ENCODE results near the gene HOMER3.
"Not testable (repeated sequence)": the region's sequence is repeated elsewhere in the genome, so short reads cannot be mapped to it uniquely, and the experiment has no call there.

HOMER3 gene

DNA sequence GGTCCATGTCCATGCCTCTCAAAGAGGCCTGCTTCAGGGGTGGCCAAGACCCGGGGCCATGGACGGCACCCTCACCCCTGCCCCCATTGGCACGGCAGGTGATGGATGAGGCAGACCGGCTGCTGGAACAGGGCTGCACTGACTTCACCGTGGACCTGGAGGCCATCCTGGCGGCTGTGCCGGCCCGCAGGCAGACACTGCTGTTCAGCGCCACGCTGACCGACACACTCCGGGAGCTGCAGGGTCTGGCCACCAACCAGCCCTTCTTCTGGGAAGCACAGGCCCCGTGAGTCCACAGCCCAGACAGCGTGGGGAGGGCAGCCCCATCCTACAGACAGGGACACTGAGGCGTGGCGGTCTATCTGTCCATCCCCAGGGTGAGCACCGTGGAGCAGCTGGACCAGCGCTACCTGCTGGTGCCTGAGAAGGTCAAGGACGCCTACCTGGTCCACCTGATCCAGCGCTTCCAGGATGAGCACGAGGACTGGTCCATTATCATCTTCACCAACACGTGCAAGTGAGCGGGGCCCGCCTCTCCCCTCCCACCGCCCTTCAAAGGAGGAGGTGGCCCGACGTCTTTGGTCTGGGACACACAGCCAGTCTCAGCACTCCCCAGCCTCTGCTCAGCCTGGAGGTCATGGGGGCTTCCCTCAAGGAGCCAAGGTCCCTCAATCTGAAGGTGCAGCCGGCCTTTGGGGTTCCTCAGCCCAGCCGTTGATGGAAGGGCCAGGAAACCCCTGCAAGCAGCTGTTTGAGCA, 18.6 kb downstream of the HOMER3 start:
- no peak for DNase-seq

DNA sequence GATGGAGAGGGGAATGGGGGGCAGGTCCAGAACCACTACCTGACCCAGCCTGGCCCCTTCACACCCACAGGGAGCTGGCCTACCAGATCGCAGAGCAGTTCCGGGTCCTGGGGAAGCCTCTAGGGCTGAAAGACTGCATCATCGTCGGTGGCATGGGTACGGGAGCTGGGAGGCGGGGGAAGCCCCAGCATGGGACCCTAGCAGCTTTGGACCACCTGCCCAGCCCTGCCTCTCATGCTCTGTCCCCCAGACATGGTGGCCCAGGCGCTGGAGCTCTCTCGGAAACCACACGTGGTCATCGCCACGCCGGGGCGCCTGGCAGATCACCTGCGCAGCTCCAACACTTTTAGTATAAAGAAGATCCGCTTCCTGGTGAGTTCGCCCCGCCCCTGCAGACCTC, 19.4 kb downstream of the HOMER3 start:
- no peak for DNase-seq

DNA sequence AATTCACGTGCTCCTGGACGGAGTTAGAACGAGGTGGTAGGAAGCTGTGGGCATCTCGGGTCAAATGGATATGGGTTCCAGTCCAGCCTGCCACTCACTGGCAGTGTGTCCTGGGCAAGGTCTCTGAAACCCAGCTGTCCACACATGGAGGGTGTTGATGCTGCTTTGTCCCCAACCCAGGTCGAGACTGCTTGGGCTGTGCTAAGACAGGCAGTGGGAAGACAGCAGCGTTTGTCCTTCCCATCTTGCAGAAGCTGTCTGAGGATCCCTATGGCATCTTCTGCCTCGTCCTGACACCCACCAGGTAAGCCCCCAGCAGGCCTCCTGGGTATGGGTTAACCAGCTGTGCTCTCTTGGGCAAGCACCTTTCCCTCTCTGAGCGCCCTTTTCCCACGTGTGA, 20.6 kb downstream of the HOMER3 start:
- no peak for DNase-seq

DNA sequence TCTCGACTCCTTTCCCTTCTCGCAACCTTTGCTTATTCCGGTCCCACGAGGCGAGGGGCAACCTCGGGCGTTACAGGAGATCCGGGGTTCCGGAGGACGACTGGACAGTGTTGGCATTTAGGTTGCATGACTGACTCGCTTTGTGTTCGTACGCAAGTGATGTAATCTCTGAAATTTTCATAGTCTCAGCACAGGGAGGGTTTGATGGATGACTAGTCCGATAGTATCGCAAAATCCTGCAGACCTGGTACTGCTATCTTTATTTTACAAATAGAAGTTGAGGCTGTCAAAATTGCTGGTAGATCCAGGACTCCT, 21.2 kb downstream of the HOMER3 start:
- DNase-seq, result no peak

DNA sequence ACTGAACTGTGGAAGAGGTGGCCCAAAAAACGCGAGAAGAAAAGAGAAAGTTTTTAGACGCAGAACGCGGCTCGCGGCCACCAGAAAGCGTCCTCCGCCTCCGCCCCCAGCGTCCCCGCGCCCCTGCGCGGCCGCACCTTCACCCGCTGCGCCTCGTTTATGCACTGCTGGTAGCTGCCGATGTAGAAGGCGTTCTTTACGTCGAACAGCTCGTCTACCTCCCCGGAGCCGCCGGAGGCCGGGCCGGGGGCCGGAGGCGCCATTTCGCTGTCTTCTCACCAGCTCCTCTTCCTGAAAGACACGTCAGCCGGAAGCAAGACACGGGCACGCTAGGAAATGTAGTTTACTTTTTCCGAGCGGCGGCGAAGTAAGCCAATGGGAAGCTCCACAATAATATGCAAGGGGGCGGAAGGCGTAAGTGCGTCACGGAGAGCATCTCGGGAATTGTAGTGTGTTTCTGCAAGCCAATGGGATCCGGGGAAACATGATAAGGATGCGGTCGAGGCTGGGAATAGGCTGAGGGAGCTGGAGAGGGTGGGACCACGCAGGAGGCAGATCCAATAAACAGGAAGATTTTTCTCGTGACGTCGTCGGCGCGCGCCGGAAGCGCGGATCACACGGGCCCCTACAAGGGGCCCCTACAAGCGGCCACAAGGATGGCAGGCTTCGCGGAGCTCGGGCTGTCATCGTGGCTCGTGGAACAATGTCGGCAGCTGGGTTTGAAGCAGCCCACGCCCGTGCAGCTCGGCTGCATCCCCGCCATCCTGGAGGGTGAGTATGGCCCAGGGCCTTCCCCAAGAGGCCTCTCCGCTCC, 21.7 kb downstream of the HOMER3 start, which contains the start of the genes COPE and DDX49:
COPE (minus strand) TSS at position 302 of the 814 bp plus-strand sequence; CDS start at position 263, 39 bp downstream.
DDX49 (plus strand) TSS at position 630 of the 814 bp plus-strand sequence; CDS start at position 657, 27 bp downstream.
- peak; percentile 98 for DNase-seq

DNA sequence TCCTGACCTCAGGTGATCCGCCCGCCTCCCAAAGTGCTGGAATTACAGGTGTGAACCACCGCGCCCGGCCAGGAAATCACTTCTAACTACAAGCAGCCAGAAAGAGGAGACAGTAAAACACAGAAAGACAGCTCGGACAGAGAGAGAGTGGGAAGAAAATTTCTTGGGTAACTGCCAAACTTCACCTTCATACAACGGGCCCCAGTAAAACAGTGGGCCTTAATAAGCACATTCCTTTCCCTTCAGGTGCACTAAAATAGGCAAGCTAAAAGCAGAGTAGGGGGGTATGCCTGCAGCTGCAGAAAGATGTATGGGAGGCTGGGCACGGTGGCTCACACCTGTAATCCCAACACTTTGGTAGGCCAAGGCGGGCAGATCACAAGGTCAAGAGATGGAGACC, 23.4 kb downstream of the HOMER3 start:
- not testable (repeated sequence) for DNase-seq

DNA sequence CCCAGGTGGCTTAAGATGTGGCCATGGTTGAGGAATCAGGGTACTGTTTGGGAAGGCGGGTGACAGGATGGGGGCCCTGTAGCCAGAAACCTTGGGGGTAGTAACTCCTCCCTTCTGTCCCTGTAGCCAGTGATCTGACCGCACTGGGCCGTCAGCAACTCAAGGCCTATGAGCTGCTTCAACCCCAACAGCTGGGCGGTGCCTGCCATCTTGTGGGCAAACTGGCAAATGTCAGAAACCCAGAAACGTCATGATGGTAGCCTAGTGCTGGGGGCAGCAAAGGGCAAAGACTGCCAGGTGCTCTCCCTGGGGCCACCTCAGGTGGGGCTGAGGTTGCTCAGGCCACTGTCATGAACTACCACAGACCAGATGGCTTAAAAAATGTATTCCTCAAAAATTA, 25.4 kb downstream of the HOMER3 start:
- DNase-seq, result no peak

DNA sequence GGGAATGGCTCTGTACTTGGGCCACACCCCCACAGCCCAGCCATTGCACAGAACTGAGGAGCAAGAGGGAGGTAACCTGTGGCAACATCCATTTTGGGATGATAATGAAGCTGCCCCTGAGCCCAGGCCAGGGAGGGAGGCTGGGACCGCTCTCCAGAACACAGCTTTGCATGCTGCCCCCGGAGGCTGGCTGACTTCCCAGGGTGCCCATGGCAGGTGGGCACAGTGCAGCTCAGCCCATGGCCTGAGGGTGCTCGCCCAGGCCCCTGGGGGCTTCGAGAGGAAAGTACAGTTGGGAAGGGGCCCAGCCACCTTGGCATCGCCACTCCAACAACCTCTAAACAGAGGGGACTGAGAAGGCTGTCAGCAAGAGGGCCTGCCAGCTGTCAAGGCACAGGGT, 27.6 kb downstream of the HOMER3 start:
- DNase-seq, result no peak

DNA sequence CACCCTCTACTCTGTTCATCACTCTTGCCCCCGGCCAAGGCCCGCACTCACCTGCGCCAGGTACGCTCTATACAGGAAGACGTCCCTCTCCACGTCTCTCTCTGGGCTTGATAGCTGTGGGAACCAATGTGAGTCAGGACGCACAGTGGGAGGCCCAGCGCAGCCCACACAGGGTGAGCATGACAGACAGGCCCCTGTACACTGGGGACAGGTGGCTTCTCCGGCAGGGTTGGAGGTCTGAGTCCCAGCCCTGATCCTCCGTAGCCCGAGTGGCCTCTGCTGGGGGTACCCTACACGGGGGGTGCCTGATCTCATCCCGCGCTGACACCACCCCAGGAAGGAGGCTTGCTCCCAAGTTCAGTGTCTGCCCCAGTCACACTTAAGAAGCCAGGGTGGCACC, 28.1 kb downstream of the HOMER3 start:
- DNase-seq, result no peak

DNA sequence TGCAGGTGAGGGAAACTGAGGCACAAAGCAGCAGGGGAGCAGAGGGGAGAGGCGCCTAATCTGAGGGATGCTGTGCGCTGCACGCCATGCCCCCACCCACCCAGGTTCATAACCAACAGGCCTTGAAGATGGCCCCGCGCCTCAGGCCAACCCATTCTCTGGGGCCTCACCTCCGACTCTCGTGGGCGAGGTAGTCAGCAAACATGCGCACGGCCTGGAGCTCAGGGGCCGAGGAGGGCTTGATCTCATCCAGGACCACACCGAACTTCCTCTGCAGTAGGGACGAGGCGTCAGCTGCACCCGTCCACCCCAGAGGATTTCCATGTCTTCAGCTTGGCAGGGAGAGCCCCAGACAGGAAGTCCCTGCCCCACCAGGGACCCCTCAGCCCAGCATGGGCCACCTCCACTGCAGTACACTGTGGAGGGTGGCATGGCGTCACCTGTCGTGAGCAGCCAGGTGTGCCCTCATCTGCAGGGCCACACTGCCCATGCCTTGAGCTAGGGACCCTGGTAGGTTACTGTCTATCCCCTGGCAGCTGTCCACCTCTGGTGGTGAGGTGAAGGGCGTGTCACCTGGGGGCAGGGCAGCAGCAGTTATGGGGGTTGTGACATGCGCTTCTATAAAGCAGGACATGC, 30.1 kb downstream of the HOMER3 start:
- no peak for DNase-seq

DNA sequence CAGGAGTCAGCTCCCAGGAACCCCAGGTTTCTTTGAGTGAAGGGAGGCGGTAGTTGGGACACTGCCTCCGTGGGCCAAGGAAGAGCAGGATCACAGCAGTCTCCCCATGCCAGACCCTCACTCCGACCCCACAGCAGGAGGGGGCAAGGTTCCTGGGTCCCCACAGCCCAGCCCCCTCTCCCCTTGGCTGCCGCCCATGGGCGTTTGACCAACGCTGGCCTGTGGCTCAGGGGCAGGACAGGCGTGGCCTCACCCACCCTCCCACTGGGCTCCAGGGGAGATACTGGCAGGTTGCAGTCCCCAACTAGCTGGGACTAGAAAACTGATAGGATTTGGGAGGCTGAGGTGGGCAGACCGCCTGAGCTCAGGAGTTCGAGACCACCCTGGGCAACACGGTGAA, 31.0 kb downstream of the HOMER3 start:
- no peak for DNase-seq

DNA sequence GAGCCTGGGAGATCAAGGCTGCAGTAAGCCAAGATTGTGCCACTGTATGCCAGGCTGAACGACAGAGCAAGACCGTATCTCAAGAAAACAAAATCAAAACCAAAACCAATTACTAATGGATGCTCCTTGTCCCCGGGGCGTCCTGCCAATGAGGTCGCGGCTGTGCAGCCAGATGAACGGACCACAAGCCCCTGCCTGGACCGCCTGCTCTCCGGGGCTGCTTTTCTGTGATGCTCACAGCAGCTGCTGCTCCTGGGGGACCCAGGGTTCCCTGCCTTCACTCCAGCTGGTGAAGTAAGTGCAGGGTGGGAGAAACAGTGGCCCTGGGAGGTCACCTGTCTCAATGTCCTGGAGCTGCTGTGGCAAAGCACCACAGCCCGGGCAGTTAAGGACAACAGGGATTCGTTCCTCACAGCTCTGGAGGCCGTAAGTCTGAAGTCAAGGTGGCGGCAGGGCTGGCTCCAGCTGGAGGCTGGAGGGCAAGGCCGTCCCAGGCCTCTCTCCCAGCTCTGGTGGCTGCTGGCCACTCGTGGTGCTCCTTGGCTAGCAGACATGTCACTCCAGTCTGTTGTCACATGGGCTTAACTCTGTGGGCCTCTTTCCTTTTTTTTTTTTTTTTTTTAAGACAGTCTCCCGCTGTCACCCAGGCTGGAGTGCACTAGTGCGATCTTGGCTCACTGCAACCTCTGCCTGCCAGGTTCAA, 31.9 kb downstream of the HOMER3 start:
- no peak for DNase-seq

DNA sequence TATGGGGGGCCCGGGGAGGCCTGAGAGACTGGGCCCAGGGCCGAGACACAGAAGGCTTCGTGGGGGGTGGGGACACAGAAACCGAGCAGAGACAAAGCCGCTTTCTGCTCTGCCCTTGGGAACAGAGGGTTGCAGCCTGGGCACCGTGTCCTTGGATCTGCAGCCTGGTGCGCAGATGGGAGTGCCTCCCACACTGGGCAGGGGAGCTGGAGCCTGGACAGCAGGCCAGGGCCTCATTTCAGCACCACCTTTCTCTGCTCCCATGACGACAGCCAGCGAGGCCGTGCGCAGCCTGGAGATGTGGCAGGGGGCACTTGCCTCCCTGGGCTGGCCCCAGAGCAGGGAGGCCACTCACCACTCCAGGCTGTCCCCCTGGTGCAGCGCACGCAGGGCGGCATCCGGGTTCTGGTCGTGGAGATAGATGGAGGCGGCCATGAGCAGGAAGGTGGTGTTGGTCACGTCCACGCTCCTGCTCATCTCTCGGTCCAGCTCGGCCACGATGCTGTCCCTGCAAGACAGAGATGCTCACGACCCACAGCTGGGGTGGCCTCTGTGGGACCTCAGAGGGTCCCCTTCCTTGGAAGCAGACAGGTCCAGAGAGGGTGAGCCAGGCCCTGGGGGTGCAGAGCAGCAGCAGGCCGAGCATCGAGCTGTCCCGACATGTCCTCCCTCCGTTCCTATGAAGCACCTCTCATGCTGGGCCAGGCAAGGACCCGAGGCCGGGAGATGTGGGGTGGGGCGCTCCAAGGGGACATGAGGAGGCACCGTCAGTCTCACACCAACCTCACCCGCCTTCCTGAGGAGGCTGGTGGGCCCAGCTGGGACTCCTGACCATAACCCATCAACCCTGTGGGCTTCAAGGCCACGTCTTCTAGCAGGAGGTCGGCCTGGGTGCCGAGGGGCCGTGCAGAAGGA, 34.2 kb downstream of the HOMER3 start:
- no peak for DNase-seq

DNA sequence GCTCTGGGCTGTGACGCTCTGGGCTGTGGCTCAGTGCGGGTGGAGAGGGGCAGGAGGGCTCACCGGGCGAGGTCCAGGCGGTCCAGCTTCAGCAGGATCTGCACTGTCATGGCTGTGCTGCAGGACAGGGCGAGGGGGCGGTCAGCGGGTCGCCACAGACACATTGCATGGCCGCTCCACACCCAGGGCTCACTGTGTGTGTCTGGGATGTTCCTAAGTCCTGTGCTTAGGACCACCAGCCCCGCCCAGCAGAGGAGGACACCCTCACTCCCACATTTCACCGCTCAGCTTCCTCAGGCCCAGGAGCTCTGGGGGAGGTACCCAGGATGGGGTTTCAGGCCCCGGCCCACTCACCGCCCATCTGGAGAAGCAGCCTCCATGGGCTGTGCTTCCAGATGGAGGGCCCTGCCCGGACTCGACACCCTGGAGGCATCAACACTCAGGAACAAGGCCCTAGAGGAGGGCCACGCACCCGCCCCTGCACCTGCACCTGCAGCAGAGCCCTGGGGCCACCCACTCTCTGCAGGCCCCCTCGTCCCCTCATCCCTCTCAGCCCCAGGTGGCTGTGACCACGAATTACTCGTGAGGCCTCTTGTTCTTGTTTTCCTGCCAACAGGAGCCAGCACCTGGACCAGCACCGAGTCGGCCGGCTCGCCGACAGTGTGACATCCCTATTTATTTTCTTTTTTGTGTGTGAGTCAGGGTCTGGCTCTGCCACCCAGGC, 35.3 kb downstream of the HOMER3 start:
- DNase-seq, result no peak

DNA sequence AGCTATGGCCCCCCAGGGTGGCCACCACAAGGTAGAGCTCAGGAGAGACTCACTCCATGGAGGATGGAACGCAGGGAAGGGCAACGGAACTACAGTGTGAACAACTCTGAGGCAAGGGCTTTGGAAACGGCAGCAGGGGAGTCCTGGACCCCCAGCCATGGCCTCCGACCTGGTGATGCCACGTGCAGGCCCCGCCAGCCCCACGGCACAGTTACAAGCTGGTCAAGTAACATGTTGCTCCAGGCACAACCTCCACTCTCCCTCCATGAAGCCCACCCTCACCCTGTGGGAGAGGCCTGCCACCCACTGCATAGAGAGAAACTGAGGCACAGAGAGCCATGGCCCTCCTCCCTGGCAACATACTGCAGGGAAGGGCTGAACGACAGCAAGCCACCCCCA, 36.0 kb downstream of the HOMER3 start:
- DNase-seq, result no peak

DNA sequence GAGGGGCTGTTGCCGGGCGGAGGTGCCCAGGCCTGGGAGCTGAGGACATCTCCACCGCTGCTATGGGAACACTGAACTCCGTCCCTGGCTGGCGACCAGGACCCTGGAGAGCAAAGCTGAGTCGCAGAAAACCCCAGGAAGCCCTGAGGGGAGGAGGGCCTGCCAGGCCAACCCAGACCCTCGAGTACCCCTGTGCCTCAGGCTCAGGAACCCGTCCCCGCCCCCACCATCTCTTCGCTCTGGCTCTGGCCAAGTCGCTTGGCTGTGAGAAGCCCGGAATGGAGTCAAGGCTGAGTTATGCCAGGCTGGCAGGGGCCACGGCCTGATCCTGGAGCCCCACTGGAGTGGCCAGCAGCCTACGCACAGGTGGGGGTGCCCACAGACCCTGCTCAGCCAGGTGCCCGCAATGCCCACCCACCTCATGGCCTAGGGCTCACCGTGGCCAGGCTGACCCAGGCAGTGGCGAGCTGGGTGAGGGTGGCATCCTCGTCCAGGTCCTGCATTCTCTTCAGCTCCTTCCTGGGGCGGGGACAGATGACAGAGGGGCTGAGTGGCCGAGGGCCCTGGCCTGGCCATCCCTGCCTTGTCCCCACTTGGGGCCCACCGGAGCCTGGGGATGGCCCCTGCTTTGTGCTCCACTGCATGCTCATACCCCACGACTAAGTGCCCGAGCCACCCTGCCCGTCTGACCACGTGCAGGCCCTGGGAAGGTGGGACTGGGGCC, 36.5 kb downstream of the HOMER3 start:
- no peak for DNase-seq

DNA sequence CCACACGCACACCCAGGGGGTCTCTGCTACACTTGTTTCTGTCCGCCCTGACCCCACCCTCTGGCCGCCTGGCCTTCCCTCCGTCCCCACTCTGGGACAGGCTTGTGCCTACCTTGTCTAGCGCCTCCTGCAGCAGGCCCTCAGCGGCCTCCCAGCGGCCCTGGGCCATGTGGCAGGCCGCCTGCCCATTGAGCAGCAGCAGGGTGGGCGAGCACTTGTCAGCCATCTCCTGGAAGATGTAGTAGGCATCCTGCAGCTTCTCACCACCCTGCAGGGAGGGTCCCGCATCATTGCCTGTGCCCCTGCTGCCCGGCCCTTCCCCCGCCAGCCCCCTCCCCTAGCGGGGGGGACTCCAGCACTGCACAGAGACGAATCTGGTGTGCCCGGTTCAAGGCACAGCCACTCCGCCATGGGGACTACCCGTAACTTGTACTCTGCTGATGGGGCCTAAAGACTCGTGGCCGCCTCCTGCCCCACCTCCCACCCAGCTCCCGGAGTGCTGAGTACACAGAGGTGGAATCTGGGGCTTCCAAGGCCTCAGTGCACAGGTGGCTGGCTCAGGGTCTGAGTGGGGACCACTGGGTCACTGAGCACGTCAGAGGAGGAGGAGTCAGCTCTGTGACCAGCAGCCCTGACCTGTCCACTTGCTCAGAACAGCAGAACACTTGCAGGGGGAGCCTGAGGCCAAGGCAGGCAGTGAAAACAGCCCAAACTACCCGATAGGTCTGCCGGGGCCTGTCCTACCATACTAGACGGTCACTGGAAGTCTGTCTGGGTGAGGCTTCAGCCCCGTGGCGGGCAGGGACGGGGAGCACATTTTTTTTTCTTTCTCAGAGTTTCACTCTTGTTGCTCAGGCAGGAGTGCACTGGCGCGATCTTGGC, 37.6 kb downstream of the HOMER3 start:
- DNase-seq, result no peak

DNA sequence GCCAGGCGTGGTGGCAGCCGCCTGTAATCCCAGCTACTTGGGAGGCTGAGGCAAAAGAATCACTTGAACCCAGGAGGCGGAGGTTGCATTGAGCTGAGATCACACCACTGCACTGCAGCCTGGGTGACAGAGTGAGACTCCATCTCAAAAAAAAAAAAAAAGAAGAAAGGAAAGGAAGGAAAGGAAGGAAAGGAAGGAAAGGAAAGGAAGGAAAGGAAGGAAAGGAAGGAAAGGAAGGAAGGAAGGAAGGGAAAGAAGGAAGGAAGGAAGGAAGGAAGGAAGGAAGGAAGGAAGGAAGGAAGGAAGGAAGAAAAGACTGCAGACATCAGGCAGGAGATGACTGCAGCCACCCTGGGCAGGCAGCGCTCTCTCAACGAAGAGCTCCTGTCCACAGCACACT, 38.5 kb downstream of the HOMER3 start:
- not testable (repeated sequence) for DNase-seq

DNA sequence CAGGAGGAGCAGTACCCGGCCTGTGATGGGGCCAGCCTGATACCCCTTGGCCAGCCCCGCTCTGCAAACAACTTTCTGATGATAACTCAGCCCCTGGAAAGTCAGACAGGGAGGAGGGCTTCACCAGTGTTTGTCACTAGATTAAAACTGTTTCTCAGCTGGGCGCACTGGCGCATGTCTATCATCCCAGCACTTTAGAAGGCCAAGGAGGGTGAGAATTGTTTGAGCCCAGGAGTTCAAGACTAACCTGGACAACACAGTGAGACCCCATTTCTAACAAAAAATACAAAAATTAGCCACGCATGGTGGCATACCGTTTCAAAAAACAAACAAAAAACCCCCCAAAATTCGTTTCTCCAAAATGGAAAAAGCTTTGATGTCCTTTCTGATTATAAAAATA, 39.5 kb downstream of the HOMER3 start:
- DNase-seq, result no peak
